Measurements from ENCODE around the gene FUT1. TPM values are rescaled to one million over a fixed set of nuclear protein-coding genes. Genes with fewer than 3 reads are reported as not detected.
"Not testable (repeated sequence)": the region's sequence is repeated elsewhere in the genome, so short reads cannot be mapped to it uniquely, and the experiment has no call there.

Gene FUT1
- total and polyA plus RNA-seq, 5 experiments from 2014 or later, result not detected

DNA sequence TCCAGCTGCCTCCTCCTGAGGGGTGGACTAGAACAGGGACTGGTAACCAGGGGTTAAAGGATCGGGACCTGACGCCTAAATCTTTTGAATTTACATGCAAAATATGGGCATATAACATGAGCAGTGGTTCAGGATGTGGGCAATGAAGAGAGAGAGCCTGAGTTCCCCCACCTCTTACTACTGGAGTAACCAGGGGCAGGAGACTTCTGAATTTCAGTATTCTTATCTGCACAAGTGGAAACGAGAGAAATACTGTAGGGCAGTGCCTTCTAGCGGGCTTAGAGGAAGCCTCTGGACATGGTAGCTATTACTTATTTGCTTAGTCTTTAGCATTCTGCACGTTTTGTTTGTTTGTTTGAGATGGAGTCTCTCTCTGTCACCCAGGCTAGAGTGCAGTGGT, 32.1 kb upstream of the FUT1 start:
- H3K36me3 Mint-ChIP-seq, result no peaks in the 10 kb centered on the region
- POLR2A ChIA-PET, result no interaction called here
- H3K4me1 Mint-ChIP-seq, result peaks cover 0 to 14% (median 4%) of the 10 kb centered on the region in 4 donors
- H3K27ac Mint-ChIP-seq, result peak overlapping the region in 1 of 10 donors; percentile 52
- H3K27me3 Mint-ChIP-seq, result peaks cover 0 to 16% (median 4%) of the 10 kb centered on the region in 5 donors
- no peak overlapping the region for H3K4me3 Mint-ChIP-seq
- no peaks in the 10 kb centered on the region for H3K9me3 Mint-ChIP-seq
- DNase-seq, result no peak
- no peak for ATAC-seq

DNA sequence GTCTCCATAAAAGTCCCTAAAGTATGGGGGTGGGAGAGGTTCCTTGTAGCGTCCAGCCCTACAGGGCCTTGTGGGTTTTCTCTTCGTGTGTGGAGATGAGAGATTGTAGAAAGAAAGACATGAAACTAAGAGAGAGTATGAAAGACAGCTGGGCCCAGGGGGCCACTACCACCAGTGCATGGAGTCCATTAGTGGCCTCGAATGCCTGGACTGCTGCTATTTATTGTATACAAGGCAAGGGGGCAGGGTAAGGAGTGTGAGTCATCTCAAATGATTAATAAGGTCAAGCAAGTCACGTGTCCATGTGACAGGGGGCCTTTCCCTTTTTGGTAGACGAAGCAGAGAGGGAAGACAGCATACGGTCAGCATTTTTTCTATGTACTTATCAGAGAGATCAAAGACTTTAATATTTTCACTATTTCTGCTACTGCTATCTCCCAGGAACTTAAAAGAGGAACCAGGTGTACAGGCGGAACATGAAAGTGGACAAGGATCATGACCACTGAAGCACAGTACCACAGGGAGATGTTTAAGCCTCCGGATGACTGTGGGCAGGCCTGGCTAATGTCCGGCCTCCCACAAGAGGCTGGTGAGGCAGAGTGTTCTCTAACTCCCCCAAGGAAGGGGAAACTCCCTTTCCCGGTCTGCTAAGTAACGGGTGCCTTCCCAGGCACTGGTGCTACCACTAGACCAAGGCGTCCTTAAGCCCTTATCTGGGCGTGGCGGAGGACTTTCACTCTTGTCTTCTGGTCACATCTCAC, 28.4 kb upstream of the FUT1 start:
- H3K36me3 Mint-ChIP-seq, result no peaks in the 10 kb centered on the region
- H3K27me3 Mint-ChIP-seq, result peaks cover 0 to 16% (median 4%) of the 10 kb centered on the region in 5 donors
- POLR2A ChIA-PET, result no interaction called here
- H3K9me3 Mint-ChIP-seq, result no peaks in the 10 kb centered on the region
- peaks cover 0 to 14% (median 4%) of the 10 kb centered on the region in 4 donors for H3K4me1 Mint-ChIP-seq
- DNase-seq (no peak), ATAC-seq (no peak)
- peak overlapping the region in 2 of 10 donors; percentile 8 to 34 for H3K27ac Mint-ChIP-seq
- no peak overlapping the region for H3K4me3 Mint-ChIP-seq

GRCh38 chr19:48779636-48780035, 27.2 kb upstream of the FUT1 start:
- no peak for ATAC-seq
- Mint-ChIP-seq H3K27me3 (peaks cover 0 to 14% (median 2%) of the 10 kb centered on the region in 5 donors), H3K4me1 (peaks cover 0 to 14% (median 4%) of the 10 kb centered on the region in 4 donors), H3K36me3 (no peaks in the 10 kb centered on the region), H3K27ac (no peak overlapping the region), H3K9me3 (no peaks in the 10 kb centered on the region), H3K4me3 (no peak overlapping the region)
- no peak for DNase-seq
- POLR2A ChIA-PET, result no interaction called here

DNA sequence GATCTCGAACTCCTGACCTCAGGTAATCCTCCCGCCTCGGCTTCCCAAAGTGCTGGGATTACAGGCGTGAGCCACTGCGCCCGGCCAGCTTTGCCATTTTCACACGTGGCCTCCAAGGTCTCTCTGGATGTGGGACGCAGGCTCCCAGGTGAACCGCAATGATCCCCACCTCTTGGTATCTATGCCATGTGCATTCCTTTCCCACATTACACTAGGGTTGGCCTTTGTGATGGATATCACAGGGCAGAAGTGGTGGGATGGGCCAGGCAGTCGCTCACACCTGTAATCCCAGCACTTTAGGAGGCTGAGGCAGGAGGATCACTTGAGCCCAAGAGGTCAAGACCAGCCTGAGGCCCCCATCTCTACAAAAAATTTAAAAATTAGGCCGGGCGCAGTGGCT, 25.3 kb upstream of the FUT1 start:
- Mint-ChIP-seq H3K4me3 (no peak overlapping the region), H3K9me3 (no peaks in the 10 kb centered on the region), H3K36me3 (no peaks in the 10 kb centered on the region), H3K4me1 (peaks cover 0 to 12% (median 4%) of the 10 kb centered on the region in 4 donors), H3K27ac (no peak overlapping the region), H3K27me3 (peaks cover 0 to 7% (median 2%) of the 10 kb centered on the region in 5 donors)
- ATAC-seq (no peak), DNase-seq (no peak)
- POLR2A ChIA-PET, result no interaction called here

GRCh38 chr19:48777139-48777538, 24.7 kb upstream of the FUT1 start:
- H3K9me3 Mint-ChIP-seq, result no peaks in the 10 kb centered on the region
- H3K27me3 Mint-ChIP-seq, result peaks cover 0 to 6% (median 0%) of the 10 kb centered on the region in 5 donors
- peaks cover 0 to 9% (median 1%) of the 10 kb centered on the region in 4 donors for H3K4me1 Mint-ChIP-seq
- POLR2A ChIA-PET, result no interaction called here
- DNase-seq (no peak), ATAC-seq (no peak)
- no peak overlapping the region for H3K27ac Mint-ChIP-seq
- H3K36me3 Mint-ChIP-seq, result no peaks in the 10 kb centered on the region
- no peak overlapping the region for H3K4me3 Mint-ChIP-seq

DNA sequence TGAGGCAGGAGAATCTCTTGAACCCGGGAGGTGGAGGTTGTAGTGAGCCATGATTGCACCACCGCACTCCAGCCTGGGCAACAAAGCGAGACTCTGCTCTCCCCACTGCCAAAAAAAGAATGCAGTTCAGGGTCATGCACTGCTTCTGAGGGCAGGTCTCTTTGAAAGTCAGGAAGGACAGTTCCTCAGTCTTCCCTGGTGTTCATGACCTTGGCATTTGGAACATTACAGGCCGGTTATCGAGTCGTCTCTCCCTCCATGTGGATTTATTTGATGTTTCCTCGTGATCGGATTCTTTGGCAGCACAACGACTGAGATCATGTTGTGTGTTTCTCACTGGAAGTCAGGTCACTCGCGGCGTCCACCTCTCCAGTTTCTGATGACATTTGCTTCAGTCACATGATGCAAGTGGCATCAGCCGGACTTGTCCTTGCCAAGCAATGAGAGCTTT, 20.1 kb upstream of the FUT1 start:
- no peaks in the 10 kb centered on the region for H3K4me1 Mint-ChIP-seq

GRCh38 chr19:48770734-48771472, 18.5 kb upstream of the FUT1 start:
- Mint-ChIP-seq H3K4me1 (no peaks in the 10 kb centered on the region), H3K36me3 (no peaks in the 10 kb centered on the region), H3K4me3 (no peak overlapping the region), H3K27me3 (peaks cover 0 to 18% (median 9%) of the 10 kb centered on the region in 5 donors), H3K9me3 (no peaks in the 10 kb centered on the region), H3K27ac (no peak overlapping the region)
- no peak for DNase-seq
- POLR2A ChIA-PET, result interaction anchor here (0.5 kb wide), 1 partner anchor 70 kb away, joined by 7 read pairs; no protein-coding TSS in a partner anchor
- no peak for ATAC-seq

More for the DNA sequence above, 20.1 kb upstream of the FUT1 start:
- Mint-ChIP-seq H3K4me3 (no peak overlapping the region), H3K36me3 (no peaks in the 10 kb centered on the region), H3K27me3 (peaks cover 0 to 13% (median 6%) of the 10 kb centered on the region in 5 donors), H3K9me3 (no peaks in the 10 kb centered on the region), H3K27ac (peak overlapping the region in 1 of 10 donors; percentile 70)
- ATAC-seq (no peak), DNase-seq (no peak)
- POLR2A ChIA-PET, result no interaction called here

- no peaks in the 10 kb centered on the region for H3K4me1 Mint-ChIP-seq
- H3K27me3 Mint-ChIP-seq, result peaks cover 0 to 22% (median 11%) of the 10 kb centered on the region in 5 donors
- POLR2A ChIA-PET, result no interaction called here
- H3K36me3 Mint-ChIP-seq, result no peaks in the 10 kb centered on the region
- no peak for ATAC-seq
- no peaks in the 10 kb centered on the region for H3K9me3 Mint-ChIP-seq
- DNase-seq, result no peak
- H3K4me3 Mint-ChIP-seq, result no peak overlapping the region
- no peak overlapping the region for H3K27ac Mint-ChIP-seq
Measured at GRCh38 chr19:48770266-48770665, 17.8 kb upstream of the FUT1 start.

GRCh38 chr19:48768994-48769713, 16.7 kb upstream of the FUT1 start:
- ATAC-seq, result no peak
- Mint-ChIP-seq H3K36me3 (no peaks in the 10 kb centered on the region), H3K4me1 (no peaks in the 10 kb centered on the region), H3K27ac (no peak overlapping the region), H3K27me3 (peaks cover 0 to 27% (median 11%) of the 10 kb centered on the region in 5 donors), H3K4me3 (no peak overlapping the region), H3K9me3 (no peaks in the 10 kb centered on the region)
- no peak for DNase-seq
- POLR2A ChIA-PET, result no interaction called here

GRCh38 chr19:48768171-48768753, 15.8 kb upstream of the FUT1 start:
- H3K4me3 Mint-ChIP-seq, ATAC-seq, H3K4me1 Mint-ChIP-seq, H3K9me3 Mint-ChIP-seq, DNase-seq, POLR2A ChIA-PET, H3K36me3 Mint-ChIP-seq, H3K27ac Mint-ChIP-seq: not testable (repeated sequence)
- peaks cover 0 to 27% (median 11%) of the 10 kb centered on the region in 5 donors for H3K27me3 Mint-ChIP-seq

- H3K9me3 Mint-ChIP-seq, H3K4me1 Mint-ChIP-seq, POLR2A ChIA-PET, ATAC-seq, H3K27ac Mint-ChIP-seq, H3K36me3 Mint-ChIP-seq, DNase-seq, H3K4me3 Mint-ChIP-seq: not testable (repeated sequence)
- H3K27me3 Mint-ChIP-seq, result peaks cover 11 to 34% (median 22%) of the 10 kb centered on the region in 5 donors
Measured at GRCh38 chr19:48765816-48766215, 13.4 kb upstream of the FUT1 start.

- H3K4me1 Mint-ChIP-seq, result peaks cover 4 to 7% (median 4%) of the 10 kb centered on the region in 4 donors
- peaks cover 0 to 29% (median 17%) of the 10 kb centered on the region in 5 donors for H3K27me3 Mint-ChIP-seq
- H3K4me3 Mint-ChIP-seq, result no peak overlapping the region
- DNase-seq (no peak), ATAC-seq (no peak)
- peak overlapping the region in 3 of 10 donors; percentile 42 to 43 (median 43) for H3K27ac Mint-ChIP-seq
- POLR2A ChIA-PET, result interaction anchor here (0.6 kb wide), 1 partner anchor 138 kb away, joined by 3 read pairs; no protein-coding TSS in a partner anchor
- no peaks in the 10 kb centered on the region for H3K9me3 Mint-ChIP-seq
- H3K36me3 Mint-ChIP-seq, result no peaks in the 10 kb centered on the region
Measured at GRCh38 chr19:48760504-48761205, 8.2 kb upstream of the FUT1 start.
